ENCODE data around the gene ALDOB.
A peak's percentile ranks its signal among the peaks of the same experiment; 100 is the strongest.

The ALDOB gene

GRCh38 chr9:101400120-101400519 is 35.5 kb downstream of the ALDOB start:
- no peak for TF ChIP-seq REST (IDR thresholded peaks at IDR 0.05; ENCODE audit: insufficient read depth in 1 of 2, low read depth in 2 of 2, low read length in 2 of 2)
- TF ChIP-seq FOXP2 (optimal IDR thresholded peaks at IDR 0.05; ENCODE audit: borderline replicate concordance, extremely low read depth, extremely low read length, insufficient read depth): no peak
- no peak for TF ChIP-seq POLR2AphosphoS5 (IDR thresholded peaks at IDR 0.05; ENCODE audit: low read depth, low read length)
- TF ChIP-seq SIN3A (IDR thresholded peaks at IDR 0.05; ENCODE audit: borderline replicate concordance, insufficient read depth, low read length): no peak
- TF ChIP-seq TAF1 (IDR thresholded peaks at IDR 0.05; ENCODE audit: borderline replicate concordance, insufficient read depth, low read length): no peak

DNA sequence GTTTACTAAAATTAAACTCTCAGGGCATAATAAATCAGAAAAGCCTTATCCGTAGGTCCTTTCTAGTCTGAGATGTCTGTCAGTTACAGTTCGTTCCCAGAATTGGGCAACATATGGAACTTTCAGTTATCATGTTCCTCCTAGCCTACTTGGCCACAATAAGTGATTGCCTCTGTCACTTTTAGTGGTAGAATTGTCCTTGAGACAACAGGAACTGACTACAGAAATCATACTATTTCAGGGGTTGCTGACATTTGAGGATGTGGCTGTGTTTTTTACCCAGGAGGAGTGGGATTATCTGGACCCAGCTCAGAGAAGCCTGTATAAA is 36.0 kb downstream of the ALDOB start:
- TF ChIP-seq POLR2AphosphoS5 (IDR thresholded peaks at IDR 0.05; ENCODE audit: low read depth, low read length) (no peak), FOXP2 (optimal IDR thresholded peaks at IDR 0.05; ENCODE audit: borderline replicate concordance, extremely low read depth, extremely low read length, insufficient read depth) (no peak), SIN3A (IDR thresholded peaks at IDR 0.05; ENCODE audit: borderline replicate concordance, insufficient read depth, low read length) (no peak), TAF1 (IDR thresholded peaks at IDR 0.05; ENCODE audit: borderline replicate concordance, insufficient read depth, low read length) (no peak), REST (IDR thresholded peaks at IDR 0.05; ENCODE audit: insufficient read depth in 1 of 2, low read depth in 2 of 2, low read length in 2 of 2) (no peak)

DNA sequence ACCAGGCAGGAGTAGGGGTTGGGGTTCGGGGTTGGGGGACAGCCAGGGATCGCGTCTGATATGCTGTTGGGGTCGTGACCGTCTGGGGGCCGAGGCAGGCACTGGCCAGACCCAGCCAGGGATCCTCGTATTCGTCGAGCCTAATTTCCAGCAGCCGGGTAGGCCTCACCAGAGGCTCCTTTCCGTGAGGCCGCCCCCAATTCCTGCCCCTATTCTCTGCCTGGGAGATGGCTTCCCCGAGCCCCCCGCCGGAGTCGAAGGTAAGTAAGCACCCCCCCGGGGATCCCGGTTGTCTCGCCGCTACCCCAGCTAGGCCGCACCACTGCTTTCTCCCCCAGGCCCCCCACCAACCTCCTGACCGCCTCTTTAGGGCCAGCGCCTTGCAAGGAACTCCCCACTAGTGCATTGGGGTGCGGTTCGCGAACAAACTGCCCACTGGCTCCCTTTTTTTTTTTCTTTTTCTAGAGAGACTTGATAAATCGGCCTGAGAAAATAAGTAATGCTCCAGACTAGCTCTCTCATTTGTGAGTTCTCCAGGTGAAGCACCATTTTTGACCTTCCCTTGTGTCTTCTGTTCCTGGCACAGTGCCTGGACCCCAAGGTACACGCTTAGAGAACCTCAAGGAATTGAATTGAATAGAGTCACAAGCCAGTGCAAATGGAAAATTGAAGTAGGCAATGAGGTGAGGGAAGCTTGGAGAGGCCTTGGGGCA is 36.5 kb downstream of the ALDOB start:
- TF ChIP-seq SIN3A (IDR thresholded peaks at IDR 0.05; ENCODE audit: borderline replicate concordance, insufficient read depth, low read length): no peak
- TF ChIP-seq POLR2AphosphoS5 (IDR thresholded peaks at IDR 0.05; ENCODE audit: low read depth, low read length): no peak
- TF ChIP-seq FOXP2 (optimal IDR thresholded peaks at IDR 0.05; ENCODE audit: borderline replicate concordance, extremely low read depth, extremely low read length, insufficient read depth): no peak

GRCh38 chr9:101398068-101398929 is 37.3 kb downstream of the ALDOB start, which contains the start of the genes MRPL50 and ZNF189:
MRPL50 (minus strand) TSS chr9:101398618; CDS start chr9:101398592, 26 bp downstream.
ZNF189 (plus strand) TSS chr9:101398851; CDS start chr9:101399157, 306 bp downstream.
- TF ChIP-seq POLR2AphosphoS5 (IDR thresholded peaks at IDR 0.05; ENCODE audit: low read depth, low read length): peak; percentile 95
- peak; percentile 95 for TF ChIP-seq TAF1 (IDR thresholded peaks at IDR 0.05; ENCODE audit: borderline replicate concordance, insufficient read depth, low read length)
- TF ChIP-seq SIN3A (IDR thresholded peaks at IDR 0.05; ENCODE audit: borderline replicate concordance, insufficient read depth, low read length): peak; percentile 9; the same call in 1 of the 2 replicates
- TF ChIP-seq REST (IDR thresholded peaks at IDR 0.05; ENCODE audit: insufficient read depth in 1 of 2, low read depth in 2 of 2, low read length in 2 of 2): no peak; a peak in 1 of 4 replicates
- TF ChIP-seq FOXP2 (optimal IDR thresholded peaks at IDR 0.05; ENCODE audit: borderline replicate concordance, extremely low read depth, extremely low read length, insufficient read depth): peak; percentile 9

DNA sequence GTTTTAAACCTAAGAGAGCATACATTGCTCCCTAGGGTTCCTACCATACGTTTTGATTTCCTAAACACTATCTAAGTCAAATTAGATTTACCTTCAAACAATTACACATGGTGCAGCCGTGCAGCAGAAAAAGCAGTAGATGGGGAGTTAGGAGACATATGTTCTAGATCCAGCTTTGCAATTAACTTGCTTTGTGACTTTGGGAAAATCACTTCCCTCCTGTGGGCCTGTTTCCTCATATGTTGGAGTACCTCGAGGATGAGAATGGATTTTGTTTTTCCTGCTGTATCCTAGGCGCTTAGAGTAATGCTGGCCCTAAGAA is 37.9 kb downstream of the ALDOB start:
- TF ChIP-seq TAF1 (IDR thresholded peaks at IDR 0.05; ENCODE audit: borderline replicate concordance, insufficient read depth, low read length): no peak
- no peak for TF ChIP-seq FOXP2 (optimal IDR thresholded peaks at IDR 0.05; ENCODE audit: borderline replicate concordance, extremely low read depth, extremely low read length, insufficient read depth)
- no peak for TF ChIP-seq REST (IDR thresholded peaks at IDR 0.05; ENCODE audit: insufficient read depth in 1 of 2, low read depth in 2 of 2, low read length in 2 of 2)
- no peak for TF ChIP-seq POLR2AphosphoS5 (IDR thresholded peaks at IDR 0.05; ENCODE audit: low read depth, low read length)
- no peak for TF ChIP-seq SIN3A (IDR thresholded peaks at IDR 0.05; ENCODE audit: borderline replicate concordance, insufficient read depth, low read length)
